ENCODE data around the gene NKD1. TPM values are rescaled to one million over a fixed set of nuclear protein-coding genes. Genes with fewer than 3 reads are reported as not detected.

Gene NKD1
- total RNA-seq, 1 experiment from 2014 or later, result 0.02 TPM

DNA sequence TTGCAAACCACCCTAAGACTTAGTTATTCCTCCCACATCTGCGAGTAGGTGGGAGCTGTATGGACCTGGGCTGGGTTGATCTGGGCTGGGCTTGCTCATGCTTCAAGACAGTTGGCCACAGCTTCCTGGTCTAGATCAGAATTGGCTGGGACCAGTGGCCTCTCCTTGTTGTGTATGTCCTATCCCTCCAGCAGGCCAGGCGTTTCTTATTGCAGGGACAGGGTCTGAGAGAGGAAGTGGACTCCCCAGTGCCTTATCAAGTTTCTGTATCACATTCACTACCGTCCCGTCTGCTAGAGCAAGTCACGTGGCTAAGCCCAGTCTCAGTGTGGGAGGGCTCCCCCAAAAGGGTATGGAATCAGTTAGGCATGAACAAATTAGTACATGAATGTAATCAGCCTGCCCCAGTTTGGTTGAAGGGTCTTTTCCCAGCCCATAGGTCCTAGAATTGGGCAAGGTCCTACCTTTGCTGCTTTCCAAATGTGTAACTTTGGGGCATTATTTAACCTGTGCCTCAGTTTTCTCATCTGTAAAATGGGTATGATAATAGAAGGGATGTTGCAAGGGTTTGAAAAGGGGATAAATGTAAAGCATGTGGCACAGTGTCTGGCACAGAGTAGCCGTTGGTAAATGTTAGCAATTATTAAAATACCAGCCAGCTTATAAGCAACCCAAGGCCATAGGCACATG is 36.0 kb downstream of the NKD1 start:
- no peak for DNase-seq
- H3K27ac ChIP-seq, result no peak overlapping the region
- H3K4me1 ChIP-seq, result no peaks in the 10 kb centered on the region
- no peak overlapping the region for H3K4me3 ChIP-seq
- H3K36me3 ChIP-seq, result no peaks in the 10 kb centered on the region
- no peaks in the 10 kb centered on the region for H3K9me3 ChIP-seq (replicated peaks)
- H3K27me3 ChIP-seq, result no peaks in the 10 kb centered on the region

DNA sequence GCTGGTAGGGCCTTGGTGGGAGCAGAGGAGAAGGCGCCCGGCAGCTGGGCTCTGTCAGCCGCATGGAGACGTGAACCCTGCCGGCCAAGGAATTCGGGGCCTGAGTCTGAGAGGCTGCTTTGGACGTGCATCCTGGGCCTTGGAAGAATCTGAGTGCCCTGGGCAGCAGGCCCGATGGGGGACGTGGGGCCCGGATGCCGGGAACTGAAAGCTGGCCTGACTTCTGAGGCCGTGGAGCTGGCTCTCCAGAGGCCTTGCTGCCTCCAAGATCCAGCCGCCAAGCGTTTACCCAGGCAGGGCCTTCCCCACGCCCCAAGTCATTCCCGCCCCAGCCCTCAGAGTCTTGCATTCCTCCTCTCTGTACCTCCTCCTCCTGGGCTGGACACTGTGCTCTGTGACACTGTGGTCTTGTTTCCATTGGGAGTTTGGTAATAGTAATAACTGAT is 37.2 kb downstream of the NKD1 start:
- DNase-seq, result no peak
- H3K4me1 ChIP-seq, result no peaks in the 10 kb centered on the region
- H3K27me3 ChIP-seq, result no peaks in the 10 kb centered on the region
- no peak overlapping the region for H3K27ac ChIP-seq
- no peak overlapping the region for H3K4me3 ChIP-seq
- no peaks in the 10 kb centered on the region for H3K9me3 ChIP-seq (replicated peaks)
- no peaks in the 10 kb centered on the region for H3K36me3 ChIP-seq

DNA sequence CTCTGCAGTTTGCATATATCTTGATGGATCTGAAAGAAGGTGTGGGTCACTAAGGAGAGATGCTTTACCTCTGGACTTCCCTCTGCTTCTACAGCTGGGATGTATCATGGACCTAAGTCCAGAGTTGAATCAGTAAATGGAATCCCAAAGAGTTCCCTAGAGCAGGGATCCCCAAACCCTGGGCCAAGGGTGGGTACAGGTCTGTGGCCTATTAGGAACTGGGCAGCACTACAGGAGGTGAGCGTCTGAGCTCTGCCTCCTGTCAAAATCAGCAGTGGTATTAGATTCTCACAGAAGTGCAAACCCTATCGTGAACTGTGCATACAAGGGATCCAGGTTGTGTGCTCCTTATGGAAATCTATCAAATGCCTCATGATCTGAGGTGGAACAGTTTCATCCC is 39.3 kb downstream of the NKD1 start:
- H3K9me3 ChIP-seq (replicated peaks), result no peaks in the 10 kb centered on the region
- H3K4me1 ChIP-seq, result no peaks in the 10 kb centered on the region
- no peaks in the 10 kb centered on the region for H3K36me3 ChIP-seq
- no peak overlapping the region for H3K27ac ChIP-seq
- no peak overlapping the region for H3K4me3 ChIP-seq
- no peaks in the 10 kb centered on the region for H3K27me3 ChIP-seq
- DNase-seq, result no peak

DNA sequence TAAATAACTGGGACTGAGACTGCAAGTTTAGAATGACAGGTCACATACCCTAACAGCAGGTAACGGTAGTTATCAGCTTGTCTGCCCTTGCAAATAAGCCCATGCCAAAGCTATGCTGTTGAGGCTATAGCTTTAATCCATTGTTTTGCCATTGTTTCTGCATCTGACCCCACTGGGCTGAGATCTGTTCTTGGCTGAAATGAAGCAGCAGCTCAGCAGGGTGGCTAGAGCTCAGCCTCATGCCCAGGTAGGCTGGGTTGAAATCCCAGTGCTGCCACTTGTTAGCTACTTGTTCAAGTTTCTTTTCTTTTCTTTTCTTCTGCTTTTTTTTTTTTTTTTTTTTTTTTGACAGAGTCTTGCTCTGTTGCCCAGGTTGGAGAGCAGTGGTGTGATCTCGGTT is 40.1 kb downstream of the NKD1 start:
- Histone ChIP-seq H3K4me1 (no peaks in the 10 kb centered on the region), H3K36me3 (no peaks in the 10 kb centered on the region), H3K9me3 (replicated peaks) (no peaks in the 10 kb centered on the region), H3K27me3 (no peaks in the 10 kb centered on the region), H3K4me3 (no peak overlapping the region), H3K27ac (no peak overlapping the region)
- DNase-seq, result no peak

DNA sequence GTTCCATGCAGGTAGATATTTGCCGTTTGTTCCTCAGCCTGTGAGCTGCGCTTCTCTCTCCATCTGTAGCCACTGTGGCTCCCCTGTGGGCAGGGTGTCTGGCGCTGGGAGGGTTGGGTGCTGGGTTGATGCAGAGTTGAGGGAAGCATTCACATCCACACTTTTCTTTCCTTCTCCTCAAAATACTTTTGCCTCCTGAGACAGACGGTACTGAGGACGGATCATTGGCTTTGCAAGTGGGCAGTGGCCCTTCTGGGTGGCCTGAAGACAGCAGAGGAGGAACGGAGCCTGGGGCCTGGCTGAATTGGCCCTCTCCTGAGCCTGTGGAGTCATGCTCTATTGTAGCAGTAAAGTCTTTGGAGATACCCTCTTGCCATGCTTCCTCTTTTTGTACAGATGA is 43.0 kb downstream of the NKD1 start:
- Histone ChIP-seq H3K27ac (no peak overlapping the region), H3K9me3 (replicated peaks) (no peaks in the 10 kb centered on the region), H3K4me1 (no peaks in the 10 kb centered on the region), H3K27me3 (0 out of 2 replicates have a peak, but pooled peaks cover 4% of the 10 kb centered on the region), H3K36me3 (no peaks in the 10 kb centered on the region), H3K4me3 (no peak overlapping the region)
- no peak for DNase-seq

DNA sequence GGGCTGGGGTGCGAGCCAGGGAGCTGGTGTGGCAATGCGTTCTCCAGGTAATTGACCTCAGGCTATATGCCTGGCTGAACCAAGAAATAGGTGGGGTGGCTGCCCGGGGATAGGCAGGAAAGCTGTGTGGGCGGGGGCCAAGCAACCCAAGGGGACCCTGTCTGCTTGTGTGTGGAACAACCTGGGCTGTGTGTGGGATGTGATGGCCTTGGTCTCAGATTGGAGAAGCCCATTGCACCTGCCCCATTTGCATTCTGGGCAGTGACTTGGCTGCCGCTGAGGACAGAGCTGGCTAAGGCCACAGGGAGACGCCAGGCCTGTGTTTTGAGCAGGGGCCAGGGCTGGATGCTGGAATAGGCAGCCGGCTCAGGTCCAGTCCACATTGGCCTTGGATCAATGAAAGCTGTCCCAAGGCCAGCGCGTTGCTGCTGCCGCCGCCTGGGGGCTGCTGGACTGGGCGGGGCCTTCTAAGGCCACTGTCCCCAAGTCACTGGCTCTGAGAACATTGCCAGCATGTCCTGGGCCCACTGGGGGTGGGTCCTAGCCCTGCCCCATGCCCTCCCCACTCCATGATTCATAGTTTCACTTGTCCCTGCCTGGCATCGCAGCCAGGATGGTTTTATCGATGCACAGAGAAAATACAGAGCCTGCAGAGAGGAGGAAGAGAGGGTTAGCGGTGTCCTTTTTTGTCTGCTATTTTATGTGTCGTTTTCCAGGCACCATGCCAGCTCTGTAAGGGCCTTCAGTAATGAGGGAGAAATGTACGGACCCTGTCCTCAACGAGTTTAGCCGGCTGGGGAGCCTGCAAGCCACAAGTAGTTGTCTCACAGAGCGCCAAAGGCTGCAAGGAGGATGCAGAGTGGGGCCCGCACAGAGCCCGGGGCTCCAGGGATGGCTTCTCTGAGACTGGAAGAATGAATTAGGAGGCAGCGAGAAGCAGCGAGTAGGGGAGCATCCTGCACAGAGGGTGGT is 43.9 kb downstream of the NKD1 start:
- H3K27me3 ChIP-seq, result 0 out of 2 replicates have a peak, but pooled peaks cover 4% of the 10 kb centered on the region
- no peaks in the 10 kb centered on the region for H3K9me3 ChIP-seq (replicated peaks)
- DNase-seq, result no peak

DNA sequence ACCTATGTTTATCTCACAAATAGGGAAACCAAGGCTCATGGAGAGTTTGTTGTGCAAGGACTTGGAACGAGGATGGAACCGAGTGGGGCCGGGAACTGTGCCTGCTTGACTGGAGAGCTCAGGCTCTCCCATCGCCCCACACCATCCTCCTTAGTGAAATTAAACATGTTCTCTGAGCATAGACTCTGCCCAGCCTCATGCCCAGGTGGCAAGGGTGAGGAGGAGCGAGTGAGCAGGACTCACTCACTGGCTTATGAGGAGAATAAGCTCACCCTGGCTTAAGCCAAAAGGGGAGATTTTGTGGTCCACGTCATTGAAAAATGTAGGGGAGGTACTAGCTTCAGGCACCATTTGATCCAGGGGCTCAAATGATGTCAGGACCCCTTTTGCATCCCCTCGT is 44.8 kb downstream of the NKD1 start:
- Histone ChIP-seq H3K9me3 (replicated peaks) (no peaks in the 10 kb centered on the region), H3K4me3 (no peak overlapping the region)
- no peak for DNase-seq

More for the DNA sequence above, 43.9 kb downstream of the NKD1 start:
- Histone ChIP-seq H3K27ac (no peak overlapping the region), H3K4me1 (no peaks in the 10 kb centered on the region), H3K4me3 (no peak overlapping the region), H3K36me3 (no peaks in the 10 kb centered on the region)

DNA sequence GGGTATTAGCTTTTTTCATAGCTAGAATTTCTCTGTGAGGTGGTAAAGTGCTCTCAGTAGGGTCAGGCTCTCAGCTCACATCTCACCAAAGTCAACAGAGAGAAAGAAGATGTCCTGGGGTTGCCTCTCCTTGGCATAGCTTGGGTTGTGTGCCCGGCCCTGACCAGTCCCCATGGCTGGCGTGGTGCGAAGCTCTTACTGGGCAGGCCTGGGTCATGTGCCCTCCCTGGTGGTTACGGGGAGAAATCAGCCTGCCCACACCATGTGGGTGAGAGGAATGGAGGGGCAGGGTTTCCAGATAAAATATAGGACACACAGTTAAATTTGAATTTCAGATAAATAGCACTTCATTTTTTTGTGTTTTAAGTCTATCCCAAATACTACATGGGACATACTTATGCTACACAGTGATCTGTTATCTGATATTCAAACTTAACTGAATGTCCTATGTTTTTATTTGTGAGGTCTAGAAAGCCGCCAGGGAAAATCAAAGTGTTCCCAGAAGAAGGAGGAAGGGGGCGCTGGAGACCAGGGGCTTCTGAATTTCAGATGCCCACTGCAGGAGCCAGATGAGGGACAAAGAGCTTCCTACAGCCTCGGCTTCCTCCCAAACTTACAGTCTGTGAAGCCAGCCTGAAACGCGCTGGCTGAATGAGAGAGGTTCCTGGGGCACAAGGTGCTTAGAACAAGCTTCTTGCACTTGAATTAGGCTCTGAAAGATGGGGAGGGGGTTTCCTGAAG is 45.4 kb downstream of the NKD1 start:
- Histone ChIP-seq H3K36me3 (no peaks in the 10 kb centered on the region), H3K4me1 (no peaks in the 10 kb centered on the region), H3K4me3 (no peak overlapping the region), H3K9me3 (replicated peaks) (no peaks in the 10 kb centered on the region), H3K27ac (no peak overlapping the region), H3K27me3 (0 out of 2 replicates have a peak, but pooled peaks cover 11% of the 10 kb centered on the region)
- peak in 1 of 2 experiments; percentile 38 for DNase-seq

More for the DNA sequence above, 44.8 kb downstream of the NKD1 start:
- Histone ChIP-seq H3K36me3 (no peaks in the 10 kb centered on the region), H3K4me1 (no peaks in the 10 kb centered on the region), H3K27me3 (0 out of 2 replicates have a peak, but pooled peaks cover 9% of the 10 kb centered on the region), H3K27ac (no peak overlapping the region)

DNA sequence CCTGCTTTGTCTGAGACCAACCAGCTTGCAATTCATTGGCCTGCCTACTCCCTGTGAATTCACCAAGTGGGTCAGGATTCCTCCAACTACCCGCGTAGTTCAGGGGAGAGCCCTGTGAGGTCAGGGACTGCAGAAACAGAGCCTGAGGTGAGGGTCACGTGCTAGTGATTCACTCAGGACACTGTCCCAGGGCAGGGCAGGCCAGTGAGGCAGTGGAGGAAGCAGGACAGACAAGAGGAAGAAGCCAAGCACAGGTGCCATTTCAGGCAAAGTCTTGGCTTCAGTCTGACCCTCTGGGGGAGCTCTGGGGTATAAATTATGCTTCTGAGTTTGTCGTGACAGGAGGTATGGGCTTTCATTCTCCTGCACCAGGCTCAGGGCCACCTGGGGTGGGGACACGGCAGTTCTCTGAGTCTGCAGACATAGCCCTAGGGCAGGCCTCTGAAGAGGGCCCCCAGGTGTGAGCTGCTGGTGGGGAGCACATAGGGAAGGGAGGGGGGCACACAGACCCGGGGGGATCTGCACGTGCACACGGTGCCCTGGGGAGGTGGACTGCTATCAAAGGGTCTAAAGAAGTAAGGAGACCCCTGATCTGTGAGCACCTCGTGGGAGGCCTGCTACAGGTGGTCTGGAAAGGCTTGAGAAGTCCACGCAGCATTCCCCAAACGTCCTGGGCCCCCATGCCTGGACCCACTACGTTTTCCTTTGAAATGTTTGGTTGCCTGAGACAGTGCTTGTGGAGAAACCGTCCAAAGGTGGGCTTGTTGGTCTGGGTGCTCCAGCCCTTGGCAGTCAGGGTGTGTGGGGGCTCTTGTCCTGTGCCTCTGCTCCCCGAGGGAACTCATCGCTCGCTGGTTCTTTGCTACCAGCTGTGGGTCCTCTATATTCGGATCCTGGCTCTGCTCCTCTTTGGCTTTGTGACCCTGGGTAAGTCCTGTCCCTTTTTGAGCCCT is 46.4 kb downstream of the NKD1 start:
- no peak for DNase-seq
- H3K36me3 ChIP-seq, result no peaks in the 10 kb centered on the region
- 0 out of 2 replicates have a peak, but pooled peaks cover 11% of the 10 kb centered on the region for H3K27me3 ChIP-seq
- H3K9me3 ChIP-seq (replicated peaks), result no peaks in the 10 kb centered on the region
- H3K4me3 ChIP-seq, result no peak overlapping the region
- no peaks in the 10 kb centered on the region for H3K4me1 ChIP-seq
- no peak overlapping the region for H3K27ac ChIP-seq

DNA sequence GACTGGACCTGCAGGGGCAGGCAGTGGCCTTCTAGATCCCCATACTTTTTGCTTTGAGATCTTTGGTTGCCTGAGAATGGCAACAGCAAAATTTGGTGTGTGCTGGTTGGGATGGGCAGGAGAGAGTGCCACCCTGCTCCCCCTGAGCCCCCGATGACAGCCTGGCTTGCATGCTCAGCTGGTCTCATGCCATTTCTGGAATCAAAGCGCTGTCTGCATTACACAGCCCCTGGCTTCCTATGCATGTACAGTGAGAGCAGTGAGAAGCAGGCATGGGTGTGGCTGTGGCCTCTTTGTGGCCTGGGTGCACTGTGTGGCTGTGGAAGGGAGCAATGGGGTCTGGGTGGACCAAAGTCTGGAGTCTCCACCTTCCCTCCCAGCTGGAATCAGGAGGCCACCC is 47.7 kb downstream of the NKD1 start:
- H3K36me3 ChIP-seq, result no peaks in the 10 kb centered on the region
- H3K27me3 ChIP-seq, result peaks cover 18% of the 10 kb centered on the region; the same call in 1 of the 2 replicates
- no peak overlapping the region for H3K27ac ChIP-seq
- H3K9me3 ChIP-seq (replicated peaks), result no peaks in the 10 kb centered on the region
- no peak for DNase-seq
- H3K4me3 ChIP-seq, result no peak overlapping the region
- no peaks in the 10 kb centered on the region for H3K4me1 ChIP-seq

DNA sequence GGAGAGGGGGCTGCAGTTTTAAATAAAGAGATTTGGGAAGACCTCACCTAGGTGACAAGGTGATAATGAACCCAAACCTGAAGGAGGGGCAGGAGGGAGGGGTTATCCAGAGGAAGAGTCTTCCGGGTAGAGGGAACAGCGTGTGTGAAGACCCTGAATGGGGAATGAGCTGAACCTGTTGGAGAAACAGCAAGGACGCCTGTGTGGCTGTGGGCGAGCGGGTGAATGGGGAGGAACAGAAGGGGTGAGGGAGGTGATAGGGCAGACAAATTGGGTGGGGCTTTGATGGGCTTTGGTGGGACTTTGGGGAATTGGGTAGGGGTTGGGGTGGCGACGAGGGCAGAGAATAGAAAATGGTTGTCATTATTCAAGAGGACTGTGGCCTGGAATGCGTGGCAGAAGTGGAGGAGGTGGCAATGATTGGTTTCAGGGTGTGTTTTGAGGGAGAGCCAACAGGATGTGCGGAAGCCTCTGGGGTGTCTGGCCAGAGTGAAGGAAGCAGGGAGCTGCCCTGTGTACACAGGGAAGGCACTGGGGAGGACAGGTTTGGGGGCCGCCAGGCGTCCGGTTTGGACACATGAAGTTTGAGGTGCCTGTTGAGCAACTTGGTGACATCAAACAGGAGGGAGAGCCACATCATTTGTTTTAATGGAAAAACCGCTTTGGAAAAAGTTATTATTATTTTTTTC is 48.7 kb downstream of the NKD1 start:
- no peaks in the 10 kb centered on the region for H3K36me3 ChIP-seq
- DNase-seq, result no peak
- no peak overlapping the region for H3K27ac ChIP-seq
- no peak overlapping the region for H3K4me3 ChIP-seq
- no peaks in the 10 kb centered on the region for H3K4me1 ChIP-seq
- peaks cover 20% of the 10 kb centered on the region; the same call in 1 of the 2 replicates for H3K27me3 ChIP-seq
- no peaks in the 10 kb centered on the region for H3K9me3 ChIP-seq (replicated peaks)

DNA sequence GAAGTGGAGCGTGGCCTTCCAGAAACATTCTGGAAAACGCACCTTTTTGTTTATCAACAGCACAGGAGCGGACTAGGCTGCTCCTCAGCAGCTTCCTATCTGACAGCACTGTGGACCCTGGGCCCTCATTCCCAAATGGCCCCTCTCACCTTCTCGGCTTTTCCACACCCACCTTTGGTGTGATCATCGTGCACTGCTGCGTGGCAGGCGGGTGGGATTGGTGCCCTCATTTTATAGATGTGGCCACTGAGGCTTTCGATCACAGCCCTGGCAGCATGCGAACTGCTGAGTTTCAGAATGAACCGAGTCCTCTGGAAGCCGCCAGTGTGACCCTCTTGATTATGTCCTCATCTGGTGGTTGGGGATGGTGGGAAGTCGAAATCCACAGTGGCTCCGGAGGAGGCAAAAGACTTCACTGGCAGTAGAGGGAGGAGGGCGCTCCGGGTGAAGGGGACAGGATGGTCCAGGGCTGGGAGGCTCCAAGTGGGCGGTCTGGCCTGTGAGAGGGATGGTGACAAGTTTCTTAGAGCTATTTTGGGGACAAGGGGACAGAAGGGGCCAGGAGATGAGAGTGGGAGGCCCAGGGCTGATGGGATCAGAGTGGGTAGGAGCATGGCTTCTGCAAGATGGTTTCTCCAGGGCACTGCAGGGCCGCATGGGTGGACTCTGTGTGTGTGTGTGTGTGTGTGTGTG is 49.5 kb downstream of the NKD1 start:
- H3K36me3 ChIP-seq, result no peaks in the 10 kb centered on the region
- H3K27me3 ChIP-seq, result peaks cover 24% of the 10 kb centered on the region; the same call in 1 of the 2 replicates
- no peak overlapping the region for H3K27ac ChIP-seq
- H3K4me3 ChIP-seq, result no peak overlapping the region
- H3K4me1 ChIP-seq, result no peaks in the 10 kb centered on the region
- H3K9me3 ChIP-seq (replicated peaks), result no peaks in the 10 kb centered on the region
- no peak for DNase-seq

Measured in SJCRH30 (cell line).